HG03575 (cell line): ENCODE measurements around the gene AVP.

Experiments used
- ATAC-seq: cut with Tn5 transposase; IDR thresholded peaks from one replicate; pipeline ENCODE4 v1.9.1; 2021; ENCODE audit not compliant: unreplicated experiment, insufficient number of reproducible peaks, low FRiP score; ENCODE audit errors: extremely low read depth

AVP gene

DNA sequence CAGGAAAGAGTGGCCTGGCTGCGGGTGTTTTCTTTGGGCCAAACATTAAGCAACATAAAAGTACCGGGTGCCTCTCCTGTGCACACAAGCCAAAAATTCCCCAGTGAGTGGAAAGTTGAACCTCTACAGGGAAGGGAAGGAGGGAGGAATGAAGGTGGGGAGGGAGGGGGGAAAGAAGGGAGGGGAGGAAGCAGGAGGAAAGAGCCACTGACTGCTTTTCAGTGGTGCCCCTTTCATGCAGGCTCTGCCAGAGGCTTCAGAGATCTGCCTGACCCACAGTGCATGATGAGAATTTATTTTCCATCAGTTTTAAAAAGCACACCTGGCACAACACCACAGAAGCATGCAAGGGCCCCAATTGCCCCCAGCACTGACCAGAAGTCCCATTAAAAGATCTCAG lies 27.5 kb upstream of the AVP start:
- ATAC-seq = no peak

DNA sequence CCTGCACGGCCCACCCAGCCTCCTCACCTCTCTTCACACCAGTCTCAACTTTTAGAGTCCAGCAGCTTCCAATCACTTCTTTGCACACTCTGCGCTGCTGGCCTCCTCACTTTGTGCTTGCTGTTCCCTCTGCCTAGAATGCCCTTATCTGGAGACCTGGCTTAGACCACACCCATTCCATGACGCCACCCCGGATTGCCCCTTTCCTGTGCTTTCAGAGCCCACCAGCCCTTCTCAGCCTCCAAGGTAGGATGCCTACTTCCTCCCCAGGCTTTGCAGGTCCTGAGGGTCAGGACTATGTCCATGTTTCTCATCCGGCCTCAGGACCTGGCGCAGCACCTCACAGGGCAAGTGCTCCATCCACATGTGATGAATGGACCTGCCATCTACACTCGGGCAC lies 27.0 kb upstream of the AVP start:
- ATAC-seq = no peak

DNA sequence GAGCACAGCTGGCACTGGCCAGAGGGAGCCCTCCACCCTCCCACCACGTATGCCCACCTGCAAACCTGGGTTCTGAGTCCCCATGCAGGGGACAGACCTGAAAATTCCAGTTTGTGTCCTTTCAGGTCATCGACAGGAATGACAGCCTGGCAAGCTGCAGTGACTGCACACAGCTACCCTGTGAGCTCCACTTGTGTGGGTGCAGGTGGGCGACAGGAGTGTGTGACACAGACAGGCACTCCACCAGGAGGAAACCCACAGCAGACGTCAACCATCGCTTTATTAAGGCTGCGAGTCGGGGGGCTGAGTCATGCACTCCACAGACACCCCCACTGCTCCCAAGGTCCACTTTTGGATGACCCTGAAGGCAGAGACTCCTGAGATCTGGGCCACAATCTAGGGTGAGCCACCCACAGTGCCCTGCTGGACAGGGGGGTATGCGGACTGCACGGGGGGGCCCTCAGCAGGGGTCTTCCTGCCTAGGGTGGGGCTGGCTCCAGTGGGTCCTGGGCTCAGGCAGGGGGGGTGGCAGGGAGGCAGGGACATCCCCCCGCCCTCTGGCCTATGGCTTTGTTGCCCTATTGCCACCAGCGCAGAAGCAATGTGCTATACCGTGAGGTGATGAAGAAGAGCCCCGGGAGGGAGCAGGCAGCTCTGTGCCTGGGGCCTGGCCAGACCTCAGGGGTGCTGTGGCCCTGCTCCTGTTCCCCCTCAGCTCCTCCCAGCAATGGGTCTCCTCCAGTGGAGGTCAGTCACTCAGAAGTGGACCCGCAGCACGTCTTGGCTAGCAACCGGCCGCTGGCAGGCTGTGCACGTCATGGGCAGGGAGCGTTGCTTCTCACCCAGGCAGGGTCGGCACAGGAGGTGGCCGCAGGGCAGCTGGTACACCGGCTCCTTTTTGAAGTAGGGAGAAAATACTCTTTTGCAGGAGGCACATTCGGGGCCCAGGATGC lies 25.1 kb upstream of the AVP start:
- ATAC-seq = no peak

DNA sequence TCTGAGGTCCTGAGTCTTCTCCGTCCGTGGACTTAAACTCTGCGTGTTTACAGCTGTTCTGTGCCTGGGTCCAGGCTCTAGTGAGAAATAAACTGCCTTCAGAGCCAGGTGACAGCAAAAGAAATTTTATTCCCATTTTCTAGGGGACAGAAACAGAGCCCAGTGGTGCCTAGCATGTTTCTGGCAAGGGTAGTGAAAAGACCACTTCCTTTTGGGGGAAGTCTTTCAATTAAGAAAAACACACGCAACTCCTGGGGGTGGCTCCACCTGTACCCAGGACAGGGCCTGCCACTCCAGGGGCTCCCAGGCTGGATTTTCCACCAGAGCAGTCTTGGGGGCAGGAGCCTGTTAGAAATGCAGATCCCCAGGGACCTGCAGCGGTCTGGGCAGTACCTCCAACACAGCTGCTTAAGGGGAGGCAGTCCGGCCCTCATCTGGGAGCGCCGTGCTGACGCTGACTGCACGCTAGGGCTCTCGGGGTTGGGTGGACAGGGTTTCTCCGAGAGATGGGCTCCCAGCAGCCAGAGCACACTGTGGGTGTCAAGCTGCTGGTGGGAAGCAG lies 23.0 kb upstream of the AVP start:
- no peak for ATAC-seq

DNA sequence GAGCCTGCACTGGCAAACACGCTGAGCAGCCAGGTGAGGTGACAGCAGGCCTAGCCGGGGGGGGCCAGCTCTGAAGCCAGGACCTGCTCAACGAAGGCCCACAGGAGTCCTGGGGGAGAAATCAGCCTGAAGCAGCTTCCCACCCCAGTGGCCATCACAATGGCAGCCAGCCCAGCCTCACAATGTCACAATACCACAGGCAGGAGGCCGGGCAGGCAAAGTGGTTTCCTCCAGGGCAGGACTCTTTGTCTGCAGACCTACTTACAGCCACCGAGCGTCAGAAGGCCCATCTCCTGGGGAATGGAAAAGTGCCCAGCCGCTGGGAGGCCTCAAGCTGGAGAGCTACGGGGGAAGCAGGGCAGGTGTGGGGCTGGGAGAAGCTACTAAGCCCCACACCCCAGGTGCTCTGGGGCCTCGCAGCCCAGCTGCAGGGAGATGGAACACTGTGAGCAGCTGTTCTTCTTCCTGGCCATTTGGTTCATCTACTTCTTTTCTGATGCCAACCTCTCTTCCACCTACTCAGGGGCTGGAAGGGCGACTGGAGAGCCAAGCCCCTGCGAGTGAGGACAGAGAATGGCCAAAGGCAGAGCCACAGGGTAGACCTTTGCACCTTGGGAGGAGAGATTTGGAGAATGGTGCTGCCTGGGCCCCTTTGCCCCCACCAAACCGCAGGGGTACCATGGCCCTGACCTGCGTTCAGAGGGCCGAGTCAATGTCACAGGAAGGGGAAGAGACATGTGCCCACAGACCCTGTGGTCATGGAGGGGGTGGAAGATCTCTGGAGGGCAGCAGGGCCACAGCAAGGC lies 22.3 kb upstream of the AVP start:
- no peak for ATAC-seq

DNA sequence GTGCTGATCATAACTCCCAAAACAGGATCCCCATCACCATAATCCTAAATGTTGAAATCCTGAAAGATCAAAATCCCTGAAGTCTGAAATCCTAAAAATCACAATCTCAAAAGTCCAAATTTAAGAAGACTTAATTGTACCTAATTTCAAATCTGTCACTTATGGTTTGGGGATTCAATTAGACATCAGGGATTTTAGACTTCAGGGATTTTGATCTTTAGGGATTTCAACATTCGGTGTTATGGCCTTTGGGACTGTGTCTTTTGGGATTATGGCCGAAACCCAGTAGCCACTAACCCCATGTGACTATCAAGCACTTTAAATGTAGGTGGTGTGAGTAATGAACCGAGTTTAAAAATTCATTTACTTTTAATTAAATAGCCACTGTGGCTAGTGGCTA lies 21.7 kb upstream of the AVP start:
- ATAC-seq = no peak

DNA sequence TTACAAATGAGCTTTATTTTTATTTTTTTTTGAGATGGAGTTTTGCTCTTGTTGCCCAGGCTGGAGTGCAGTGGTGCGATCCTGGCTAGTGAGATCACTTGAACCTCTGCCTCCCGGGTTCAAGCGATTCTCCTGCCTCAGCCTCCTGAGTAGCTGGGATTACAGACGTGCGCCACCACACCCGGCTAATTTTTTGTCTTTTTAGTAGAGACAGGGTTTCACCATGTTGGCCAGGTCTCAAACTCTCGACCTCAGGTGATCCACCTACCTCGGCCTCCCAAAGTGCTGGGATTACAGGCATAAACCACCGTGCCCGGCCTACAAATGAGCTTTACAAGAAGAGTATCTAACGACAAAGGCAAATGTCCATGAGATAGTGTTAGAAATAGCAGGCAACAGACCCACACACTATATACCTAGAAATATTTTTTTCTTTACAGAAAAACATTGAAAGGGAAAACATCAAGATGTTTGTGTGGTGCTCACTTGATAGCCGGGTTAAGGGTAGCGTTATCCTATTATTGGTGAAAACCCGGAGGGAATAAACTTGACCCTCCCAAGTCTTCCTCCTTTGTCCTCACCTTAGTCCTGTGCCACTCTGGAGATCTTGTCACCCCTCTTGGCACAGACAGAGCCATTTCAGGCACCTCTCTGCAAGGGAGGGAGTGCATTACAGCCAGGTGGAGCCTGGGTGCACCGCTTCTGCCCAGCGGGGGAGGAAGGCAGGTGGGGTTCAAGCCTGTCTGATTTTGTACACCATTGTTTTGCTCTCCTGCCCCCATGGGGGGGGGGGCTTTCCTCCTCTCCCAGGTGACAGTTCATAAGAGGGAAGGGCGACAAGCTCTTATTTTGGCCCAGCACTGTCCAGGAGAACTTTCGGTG lies 21.0 kb upstream of the AVP start:
- no peak for ATAC-seq

DNA sequence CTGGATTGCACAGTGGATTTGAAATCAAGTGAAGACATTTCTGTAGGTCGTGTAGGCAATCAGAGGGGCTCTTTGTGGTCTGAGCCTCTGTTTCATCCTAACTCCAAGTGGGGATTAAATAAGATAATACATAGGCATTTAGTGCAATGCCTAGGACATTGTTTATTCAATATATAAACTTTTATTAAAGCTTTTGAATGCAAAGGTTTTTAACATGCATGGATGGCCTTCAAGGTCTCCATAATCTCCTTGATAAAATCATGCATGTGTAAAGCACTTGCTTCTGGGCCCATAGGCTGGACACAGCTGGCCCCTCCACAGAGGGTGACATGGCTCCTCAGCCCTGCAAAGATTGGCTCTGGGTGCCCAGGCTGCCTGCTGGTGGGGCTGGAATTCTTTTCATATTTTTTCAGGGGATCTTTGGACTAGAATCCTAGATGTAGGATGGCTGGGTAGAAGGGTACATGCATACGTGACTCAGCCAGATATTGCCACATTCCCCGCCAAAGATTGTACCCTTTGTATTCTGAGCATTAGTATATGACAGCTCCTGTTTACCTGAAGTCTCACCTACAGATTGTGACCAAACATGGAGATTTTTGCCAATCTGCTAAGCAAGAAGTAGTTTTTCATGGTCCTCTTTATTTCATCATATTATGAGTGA lies 19.0 kb upstream of the AVP start:
- no peak for ATAC-seq

DNA sequence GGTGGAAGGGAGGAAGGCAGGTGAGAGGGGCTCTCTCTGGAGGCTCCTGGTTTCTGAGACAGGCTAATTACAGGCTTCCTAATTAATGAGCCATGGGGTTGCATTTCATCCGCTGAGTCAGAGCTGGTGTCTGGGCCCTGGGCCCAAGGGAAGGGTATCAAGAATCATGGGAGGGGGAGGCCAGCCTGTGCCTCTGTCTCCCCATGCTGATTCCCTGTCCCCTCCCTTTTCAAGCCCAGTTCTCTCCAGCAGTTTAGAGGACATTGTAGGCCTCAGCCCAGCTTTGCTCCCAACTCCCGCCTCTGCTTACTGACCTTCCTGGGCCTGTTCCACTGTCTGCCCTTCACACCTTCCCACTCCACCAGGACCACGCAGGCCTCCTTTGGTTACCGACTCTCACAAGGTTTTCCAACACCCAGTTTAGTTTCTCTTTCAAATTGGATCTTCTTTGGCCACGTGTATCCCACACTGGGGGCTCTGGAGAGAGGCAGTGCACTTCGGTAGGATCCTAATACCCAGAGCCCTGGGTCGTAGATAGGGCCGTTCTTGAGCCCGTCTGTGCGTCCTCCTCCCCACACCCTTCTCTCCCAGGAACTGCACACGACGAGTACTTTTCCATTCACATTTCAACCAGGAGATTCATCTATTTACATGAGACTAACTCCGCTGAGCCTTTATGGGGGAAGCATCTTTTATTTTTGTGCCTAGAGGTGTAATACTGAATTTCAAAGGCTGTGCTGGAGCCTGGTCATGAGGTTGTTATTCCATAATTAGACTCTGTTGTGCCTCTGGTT lies 18.2 kb upstream of the AVP start:
- no peak for ATAC-seq

DNA sequence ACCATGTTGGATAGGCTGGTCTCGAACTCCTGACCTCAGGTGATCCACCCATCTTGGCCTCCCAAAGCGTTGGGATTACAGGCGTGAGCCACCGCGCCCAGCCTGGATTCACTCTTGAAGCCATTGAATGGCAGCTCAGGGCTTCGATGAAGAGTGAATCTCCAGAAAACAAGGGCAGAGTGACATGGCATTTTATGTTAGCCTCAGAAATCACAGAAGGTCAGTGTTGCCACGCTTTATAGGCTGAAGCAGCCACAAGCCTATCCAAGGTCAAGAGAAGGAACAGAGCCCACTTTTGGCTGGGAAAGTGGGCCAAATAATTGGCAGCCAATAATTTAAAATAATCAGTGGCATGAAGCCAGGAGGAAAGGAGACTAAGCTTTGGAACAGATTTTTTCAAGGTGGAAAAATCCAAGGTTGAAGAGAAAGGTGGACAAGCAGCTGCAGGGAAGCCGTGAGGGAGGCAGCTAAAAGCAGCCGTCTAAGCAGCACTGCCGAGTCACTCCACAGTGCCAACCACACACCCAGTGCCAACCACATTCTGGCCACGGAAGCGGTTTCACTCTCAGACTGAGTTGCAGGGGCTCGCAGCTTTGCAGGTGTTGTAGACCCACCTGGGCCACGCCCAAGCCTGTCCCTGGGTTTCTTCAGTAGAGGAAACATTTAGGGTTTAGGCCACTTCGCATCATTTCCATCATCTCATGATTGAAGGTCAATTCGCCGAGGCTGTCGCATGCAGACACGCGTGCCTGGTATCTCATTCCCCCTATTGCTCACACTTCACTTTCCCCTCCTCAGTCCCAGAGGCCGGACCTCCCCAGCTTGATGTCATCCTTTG lies 17.4 kb upstream of the AVP start:
- ATAC-seq = no peak

DNA sequence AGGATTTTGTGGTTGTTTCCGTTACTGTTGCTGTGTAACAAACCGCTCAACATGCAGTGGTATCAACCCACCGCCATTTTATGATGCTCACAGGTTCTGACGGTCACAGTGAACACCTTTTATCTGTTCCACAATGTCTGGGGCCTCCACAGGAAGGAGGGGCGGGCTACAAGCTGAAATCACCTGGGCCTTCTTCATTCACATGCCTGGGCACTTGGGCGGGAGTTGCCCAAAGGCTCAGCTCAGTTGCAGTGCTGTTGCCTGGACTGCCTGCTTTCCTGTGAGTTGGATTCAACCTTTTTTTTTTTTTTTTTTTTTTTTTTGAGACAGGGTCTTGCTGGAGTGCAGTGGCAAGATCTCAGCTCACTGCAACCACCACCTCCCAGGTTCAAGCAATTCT lies 16.7 kb upstream of the AVP start:
- ATAC-seq = no peak

DNA sequence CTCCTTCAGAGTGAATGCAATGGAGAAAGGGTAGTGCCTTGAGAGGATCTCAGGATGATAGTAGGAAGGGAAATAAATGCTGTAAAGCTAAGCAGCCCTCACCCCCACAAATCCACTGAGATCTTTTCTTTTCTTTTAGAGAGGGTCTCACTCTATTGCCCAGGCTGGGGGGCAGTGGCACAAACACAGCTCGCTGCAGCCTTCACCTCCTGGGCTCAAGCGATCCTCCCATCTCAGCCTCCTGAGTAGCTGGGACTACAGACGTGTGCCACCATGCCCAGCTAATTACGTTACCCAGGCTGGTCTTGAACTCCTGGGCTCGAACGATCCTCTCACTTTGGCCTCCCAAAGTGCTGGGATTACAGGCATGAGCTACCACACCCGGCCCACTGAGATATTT lies 16.0 kb upstream of the AVP start:
- ATAC-seq = no peak

DNA sequence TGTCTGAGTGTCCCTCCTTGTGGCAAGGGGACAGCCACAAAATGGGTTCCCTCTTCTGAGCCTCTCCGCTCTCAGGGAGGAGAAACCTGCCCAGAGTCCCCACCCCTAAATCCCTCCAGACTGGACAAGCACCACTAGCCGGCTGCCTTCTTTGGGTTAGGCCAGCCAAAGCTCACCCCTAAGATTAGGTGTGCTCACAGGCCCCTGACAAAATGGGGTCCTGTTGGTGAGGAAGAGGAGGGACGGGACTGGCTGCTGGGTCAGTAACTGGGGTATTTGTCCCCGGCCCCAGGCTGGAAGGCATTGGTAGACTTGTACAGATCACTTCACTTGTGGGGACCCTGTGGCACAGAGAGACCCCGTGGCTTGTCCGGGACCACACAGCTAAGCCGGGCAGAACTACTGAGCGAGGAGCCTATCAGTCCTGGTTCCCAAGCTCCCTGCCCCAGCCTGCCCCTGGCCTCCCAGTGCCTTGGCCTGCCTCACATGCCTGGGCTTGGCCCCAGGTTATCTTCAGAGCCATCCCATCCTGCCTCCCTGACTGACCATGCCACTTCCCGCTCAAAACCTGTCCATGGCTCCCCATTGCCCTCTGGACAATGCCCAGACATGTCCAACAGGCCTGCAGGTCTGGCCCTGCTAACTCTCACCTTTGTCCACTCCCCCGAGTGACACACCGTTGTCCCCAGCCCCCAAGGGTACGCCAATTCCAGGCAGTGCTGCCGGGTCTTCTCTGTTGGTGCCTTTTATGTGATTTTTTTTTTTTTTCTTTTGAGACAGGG lies 10.5 kb upstream of the AVP start:
- ATAC-seq = no peak

DNA sequence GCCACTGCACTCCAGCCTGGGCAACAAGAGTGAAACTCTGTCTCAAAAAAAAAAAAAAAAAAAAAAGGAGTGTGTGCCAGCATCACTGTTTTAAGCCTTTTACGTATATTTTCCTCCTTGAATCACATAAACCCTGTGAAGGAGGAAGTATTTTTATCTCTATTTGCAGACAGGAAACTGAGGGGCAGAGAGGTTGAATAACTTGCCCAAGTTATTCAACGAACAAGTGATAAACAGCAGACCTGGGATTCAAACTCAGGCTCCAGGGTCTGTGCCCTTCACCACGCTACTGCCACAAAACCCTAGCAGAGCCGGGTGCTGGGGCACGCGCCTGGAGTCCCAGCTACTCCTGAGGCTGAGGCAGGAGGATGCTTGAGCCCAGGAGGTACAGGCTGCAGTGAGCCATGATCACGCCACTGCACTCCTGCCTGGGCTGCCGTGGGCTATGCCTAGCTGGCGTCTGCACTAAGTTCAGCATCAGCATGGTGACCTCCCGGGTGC lies 9.4 kb upstream of the AVP start:
- no peak for ATAC-seq

DNA sequence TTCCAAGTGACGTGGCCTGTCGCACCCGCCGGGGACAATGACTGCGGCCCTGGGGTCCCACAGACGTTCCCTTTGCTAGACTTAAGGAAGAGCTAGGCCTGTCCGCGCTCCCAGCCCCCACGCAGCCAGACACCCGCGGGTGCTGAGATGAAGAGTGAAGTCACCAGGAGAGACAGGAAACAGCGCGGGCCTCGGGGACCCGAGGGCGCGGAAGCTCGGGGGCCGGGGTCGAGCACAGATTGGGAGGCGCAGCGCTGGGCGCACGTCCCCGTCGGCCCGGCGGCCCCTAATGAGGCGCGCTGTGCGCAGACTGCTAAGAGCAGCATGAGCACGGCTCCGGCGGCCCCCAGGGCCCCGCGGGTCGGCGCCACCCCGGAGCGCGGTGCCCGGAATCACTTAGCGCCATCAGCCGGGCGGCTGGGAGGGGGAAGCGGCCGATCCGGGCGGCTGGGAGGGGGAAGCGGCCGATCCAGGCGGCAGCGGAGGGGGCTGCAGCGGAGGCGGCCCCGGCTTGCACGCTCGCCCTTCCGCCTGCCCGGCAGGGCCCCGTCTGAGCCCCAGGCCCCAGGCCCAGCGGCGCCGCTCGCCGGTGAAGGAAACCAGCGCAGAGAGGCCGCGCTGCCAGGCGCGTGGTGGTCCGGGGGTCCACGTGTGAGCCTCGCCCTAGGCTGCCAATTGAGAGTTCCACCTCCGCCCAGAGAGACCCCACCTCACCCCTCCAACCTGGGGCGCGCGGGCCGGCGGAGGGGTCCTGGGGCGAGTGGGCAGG lies 8.3 kb upstream of the AVP start:
- ATAC-seq = no peak
